HL-60 (cell line): ENCODE measurements around the gene OPHN1.

ENCODE experiments used
- DNase-seq, 2 experiments: peaks; one replicate each; pipeline ENCODE4 v3.0.0-alpha.2; 2010 to 2020; ENCODE audit warnings: low read depth in 1 of 2, low spot score in 1 of 2
- H3K27ac ChIP-seq: fragments of 250-450 bp; sonication (Bioruptor Pico); replicated peaks from 2 replicates; pipeline ENCODE4 v1.5.1; 2020; ENCODE audit warnings: mild to moderate bottlenecking, moderate library complexity
- H3K27me3 ChIP-seq: fragments of 250-450 bp; sonication (Bioruptor Pico); 2 replicates; pipeline ENCODE4 v1.5.1; 2021; ENCODE audit warnings: mild to moderate bottlenecking, moderate library complexity; ENCODE audit not compliant: insufficient read depth, poor library complexity, severe bottlenecking
- H3K4me3 ChIP-seq: replicated peaks from 2 replicates; pipeline ENCODE4 v1.5.1; 2011; ENCODE audit warnings: mild to moderate bottlenecking, control low read depth, low read length; ENCODE audit not compliant: insufficient read depth
- CTCF ChIP-seq: IDR thresholded peaks from one replicate; pipeline ENCODE4 v1.5.1; 2011; ENCODE audit warnings: low read length, control low read depth, inconsistent platforms; ENCODE audit not compliant: insufficient read depth
- GABPA ChIP-seq: IDR thresholded peaks from 2 replicates; pipeline ENCODE4 v1.6.1; 2012; ENCODE audit warnings: low read depth
- POLR2AphosphoS5 ChIP-seq: IDR thresholded peaks from 2 replicates; pipeline ENCODE4 v1.6.1; 2012; ENCODE audit warnings: low read depth
- REST ChIP-seq: IDR thresholded peaks from 2 replicates; pipeline ENCODE4 v1.6.1; 2012; ENCODE audit warnings: low read depth; ENCODE audit not compliant: insufficient replicate concordance
- SPI1 ChIP-seq: IDR thresholded peaks from 2 replicates; pipeline ENCODE4 v1.6.1; 2012; ENCODE audit warnings: low read depth, mild to moderate bottlenecking, borderline replicate concordance
- long read RNA-seq: library from polyadenylated mRNA; unstranded; transcript quantifications from one replicate; pipeline ENCODE4 v2.0.0, GENCODE V29; 2020

Gene OPHN1
- long read RNA-seq, partial matches to known transcripts, result 1 of 1 reads
- long read RNA-seq, other reads (novel, unspliced or antisense), result 0 of 1 reads

- Histone ChIP-seq H3K4me3 (peak within 1 kb of the TSS; percentile 62), H3K27ac (no peak within 1 kb of the TSS), H3K27me3 (no peaks in the 10 kb centered on the region)
- TF ChIP-seq SPI1 (no peak), REST (no peak), GABPA (no peak), POLR2AphosphoS5 (no peak), CTCF (no peak)
- peak in 1 of 2 experiments; percentile 15 for DNase-seq
Observed at GRCh38 chrX:68433155-68433980, at the start of gene OPHN1. TSS of gene OPHN1 (minus strand) at chrX:68433495. CDS start at chrX:68433020, 475 bp downstream.

GRCh38 chrX:68480969-68481368 is 47.7 kb upstream of the OPHN1 start:
- Histone ChIP-seq H3K4me3 (no peak overlapping the region), H3K27ac (no peak overlapping the region), H3K27me3 (no peaks in the 10 kb centered on the region)
- TF ChIP-seq POLR2AphosphoS5 (no peak), SPI1 (no peak), GABPA (no peak), REST (no peak), CTCF (no peak)
- DNase-seq, result no peak

GRCh38 chrX:68464796-68465195 is 31.5 kb upstream of the OPHN1 start:
- Histone ChIP-seq H3K27ac (no peak overlapping the region), H3K27me3 (no peaks in the 10 kb centered on the region), H3K4me3 (no peak overlapping the region)
- TF ChIP-seq CTCF (no peak), POLR2AphosphoS5 (no peak), SPI1 (no peak), GABPA (no peak), REST (no peak)
- no peak for DNase-seq
